Transverse colon (tissue), 4 donors: ENCODE data around the gene ITGB5.

Source experiments
- CTCF ChIP-seq, 5 experiments: fragments of 200-600 bp in 3 of 5; fragments of 450-650 bp in 2 of 5; sonication (generic) in 3 of 5; IDR thresholded peaks; 1 replicate in 2 of 5; 2 replicates in 3 of 5; pipeline ENCODE4 v1.5.1; 2016 to 2017; ENCODE audit warnings: antibody characterized with exemption in 5 of 5, inconsistent platforms in 3 of 5, mild to moderate bottlenecking in 2 of 5, moderate library complexity in 1 of 5
- EP300 ChIP-seq: sonication (generic); formaldehyde crosslinking; IDR thresholded peaks from one replicate; pipeline ENCODE4 v1.6.1; 2017; ENCODE audit warnings: antibody characterized with exemption, low read depth
- POLR2A ChIP-seq: fragments of 450-650 bp; IDR thresholded peaks from one replicate; pipeline ENCODE4 v1.6.1; 2016; ENCODE audit warnings: antibody characterized with exemption, mild to moderate bottlenecking, moderate library complexity
- POLR2AphosphoS5 ChIP-seq, 3 donors: sonication (generic); formaldehyde crosslinking; IDR thresholded peaks; one replicate each; pipeline ENCODE4 v1.6.1; 2016; ENCODE audit warnings: antibody characterized with exemption in 3 of 3

DNA sequence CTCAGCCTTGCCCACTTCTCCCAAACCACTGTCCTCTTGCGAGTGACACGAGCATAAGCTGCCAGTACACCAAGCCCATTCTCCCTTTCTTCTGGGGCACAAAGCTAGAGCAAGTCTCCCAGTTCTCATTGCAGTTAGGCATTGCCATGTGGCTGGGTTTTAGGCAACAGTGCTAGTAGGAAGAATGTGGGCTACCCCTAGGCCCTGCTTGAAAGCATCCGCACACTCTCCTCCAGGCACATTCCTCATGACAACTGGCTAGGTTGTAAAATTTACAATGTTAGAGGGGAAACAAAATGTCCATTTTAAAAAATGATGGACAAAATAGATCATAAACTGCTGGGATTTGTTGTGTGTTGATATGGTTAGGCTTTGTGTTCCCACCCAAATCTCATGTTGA lies 19.7 kb downstream of the ITGB5 start:
- TF ChIP-seq CTCF (IDR thresholded peaks at IDR 0.05) (no peak), POLR2A (no peak), POLR2AphosphoS5 (IDR thresholded peaks at IDR 0.05) (no peak), EP300 (no peak)
